ENCODE results near the gene SMARCD2.

DNA sequence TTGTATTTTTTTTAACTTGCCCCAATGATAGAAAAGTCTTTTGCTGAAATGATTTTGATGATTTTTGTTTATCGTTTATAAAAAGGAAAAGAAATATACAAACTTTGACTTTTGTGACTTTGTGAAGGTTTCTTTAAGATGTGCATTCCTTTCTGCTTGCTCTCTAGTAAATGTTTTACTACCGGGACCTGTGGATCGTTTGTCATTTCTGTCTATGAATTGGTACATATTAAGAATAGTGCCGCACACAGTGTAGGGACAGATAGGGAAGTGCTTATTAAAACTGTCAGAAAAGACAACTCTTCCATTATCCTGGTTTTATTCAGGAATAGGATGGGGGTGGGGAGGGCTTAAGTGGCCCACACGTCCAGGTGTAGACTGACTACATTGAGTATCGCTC, 23.4 kb downstream of the SMARCD2 start:
- TF ChIP-seq EZH2phosphoT487 (IDR thresholded peaks at IDR 0.05) (no peak), EZH2 (IDR thresholded peaks at IDR 0.05) (no peak)
- TF ChIP-seq, protein P1, sequence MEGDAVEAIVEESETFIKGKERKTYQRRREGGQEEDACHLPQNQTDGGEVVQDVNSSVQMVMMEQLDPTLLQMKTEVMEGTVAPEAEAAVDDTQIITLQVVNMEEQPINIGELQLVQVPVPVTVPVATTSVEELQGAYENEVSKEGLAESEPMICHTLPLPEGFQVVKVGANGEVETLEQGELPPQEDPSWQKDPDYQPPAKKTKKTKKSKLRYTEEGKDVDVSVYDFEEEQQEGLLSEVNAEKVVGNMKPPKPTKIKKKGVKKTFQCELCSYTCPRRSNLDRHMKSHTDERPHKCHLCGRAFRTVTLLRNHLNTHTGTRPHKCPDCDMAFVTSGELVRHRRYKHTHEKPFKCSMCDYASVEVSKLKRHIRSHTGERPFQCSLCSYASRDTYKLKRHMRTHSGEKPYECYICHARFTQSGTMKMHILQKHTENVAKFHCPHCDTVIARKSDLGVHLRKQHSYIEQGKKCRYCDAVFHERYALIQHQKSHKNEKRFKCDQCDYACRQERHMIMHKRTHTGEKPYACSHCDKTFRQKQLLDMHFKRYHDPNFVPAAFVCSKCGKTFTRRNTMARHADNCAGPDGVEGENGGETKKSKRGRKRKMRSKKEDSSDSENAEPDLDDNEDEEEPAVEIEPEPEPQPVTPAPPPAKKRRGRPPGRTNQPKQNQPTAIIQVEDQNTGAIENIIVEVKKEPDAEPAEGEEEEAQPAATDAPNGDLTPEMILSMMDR (IDR thresholded peaks at IDR 0.05): no peak
